Measurements from ENCODE around the gene PROK1.

DNA sequence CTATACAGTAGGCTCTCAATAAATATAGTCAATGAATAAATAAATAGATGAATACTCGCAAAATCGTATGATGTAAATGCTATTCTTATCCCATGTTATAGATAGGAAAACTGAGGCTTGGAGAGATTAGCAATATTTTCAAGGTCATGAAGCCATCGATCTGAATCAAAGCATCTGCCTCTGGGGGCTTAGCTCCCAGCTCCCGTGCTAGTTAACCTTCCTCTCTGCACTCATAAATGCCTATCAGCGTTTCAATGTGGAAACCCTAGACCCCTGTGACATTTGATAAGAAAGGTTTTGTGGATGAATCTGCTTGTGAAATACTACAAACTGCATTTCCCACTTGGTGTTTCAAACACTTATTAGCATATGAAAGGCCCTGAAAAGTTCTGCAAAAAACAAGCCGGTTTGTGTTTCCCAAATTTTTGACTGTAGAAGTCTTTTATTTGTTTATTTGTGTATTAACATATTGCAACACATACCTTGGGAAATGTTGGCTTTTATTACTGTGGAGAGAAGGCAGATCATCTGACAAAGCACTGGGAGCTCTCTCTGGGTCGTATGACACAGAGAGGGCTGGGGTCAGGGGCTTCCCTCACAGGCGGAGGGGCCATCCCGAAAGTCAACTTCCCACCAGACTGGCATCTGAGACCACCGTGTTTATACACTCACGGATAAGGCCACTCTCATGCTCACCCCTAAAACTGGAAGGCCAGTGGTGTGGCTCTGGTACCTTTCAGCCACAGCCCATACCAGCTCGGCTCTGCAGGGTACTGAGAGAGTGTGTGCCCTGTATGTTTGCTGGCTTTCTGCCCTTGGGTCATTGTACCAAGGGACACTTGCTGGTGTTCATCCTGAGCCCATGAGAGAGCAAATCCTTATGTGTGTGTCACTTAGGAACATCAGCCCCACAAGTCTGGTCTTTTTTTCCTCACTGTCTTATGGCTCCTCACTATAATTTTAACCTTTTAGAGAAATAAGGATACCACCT is 993 bp upstream of the PROK1 start:
- TF ChIP-seq, protein P1, sequence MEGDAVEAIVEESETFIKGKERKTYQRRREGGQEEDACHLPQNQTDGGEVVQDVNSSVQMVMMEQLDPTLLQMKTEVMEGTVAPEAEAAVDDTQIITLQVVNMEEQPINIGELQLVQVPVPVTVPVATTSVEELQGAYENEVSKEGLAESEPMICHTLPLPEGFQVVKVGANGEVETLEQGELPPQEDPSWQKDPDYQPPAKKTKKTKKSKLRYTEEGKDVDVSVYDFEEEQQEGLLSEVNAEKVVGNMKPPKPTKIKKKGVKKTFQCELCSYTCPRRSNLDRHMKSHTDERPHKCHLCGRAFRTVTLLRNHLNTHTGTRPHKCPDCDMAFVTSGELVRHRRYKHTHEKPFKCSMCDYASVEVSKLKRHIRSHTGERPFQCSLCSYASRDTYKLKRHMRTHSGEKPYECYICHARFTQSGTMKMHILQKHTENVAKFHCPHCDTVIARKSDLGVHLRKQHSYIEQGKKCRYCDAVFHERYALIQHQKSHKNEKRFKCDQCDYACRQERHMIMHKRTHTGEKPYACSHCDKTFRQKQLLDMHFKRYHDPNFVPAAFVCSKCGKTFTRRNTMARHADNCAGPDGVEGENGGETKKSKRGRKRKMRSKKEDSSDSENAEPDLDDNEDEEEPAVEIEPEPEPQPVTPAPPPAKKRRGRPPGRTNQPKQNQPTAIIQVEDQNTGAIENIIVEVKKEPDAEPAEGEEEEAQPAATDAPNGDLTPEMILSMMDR (IDR thresholded peaks at IDR 0.05) = no peak
- TF ChIP-seq POLR2A (IDR thresholded peaks at IDR 0.05) = no peak

Data from heart left ventricle (tissue), 13 donors.